LNCAP (cell line): ENCODE results near the gene ETNK2.

Source experiments
- TF ChIP-seq, protein P1 (sequence below): fragments of 450-650 bp; IDR thresholded peaks from 2 replicates; pipeline ENCODE4 v1.5.1; 2017; ENCODE audit warnings: mild to moderate bottlenecking

Gene ETNK2

DNA sequence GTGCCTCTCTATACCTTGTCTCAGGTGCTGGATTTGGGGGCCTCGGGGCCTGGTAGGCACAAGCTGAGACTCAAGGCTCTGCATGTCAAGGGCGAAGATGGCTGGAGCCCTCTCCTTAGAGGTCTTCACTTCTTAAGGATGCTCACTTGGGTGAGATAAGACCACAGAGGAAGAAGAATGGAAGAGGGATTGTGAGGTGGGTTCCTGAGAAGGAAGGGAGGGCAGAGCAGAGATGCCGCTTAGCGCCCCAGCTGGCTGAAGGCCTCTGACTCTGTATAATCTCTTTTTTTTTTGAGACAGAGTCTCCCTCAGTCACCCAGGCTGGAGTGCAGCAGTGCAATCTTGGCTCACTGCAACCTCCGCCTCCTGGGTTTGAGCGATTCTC lies 46.7 kb downstream of the ETNK2 start:
- TF ChIP-seq, protein P1, sequence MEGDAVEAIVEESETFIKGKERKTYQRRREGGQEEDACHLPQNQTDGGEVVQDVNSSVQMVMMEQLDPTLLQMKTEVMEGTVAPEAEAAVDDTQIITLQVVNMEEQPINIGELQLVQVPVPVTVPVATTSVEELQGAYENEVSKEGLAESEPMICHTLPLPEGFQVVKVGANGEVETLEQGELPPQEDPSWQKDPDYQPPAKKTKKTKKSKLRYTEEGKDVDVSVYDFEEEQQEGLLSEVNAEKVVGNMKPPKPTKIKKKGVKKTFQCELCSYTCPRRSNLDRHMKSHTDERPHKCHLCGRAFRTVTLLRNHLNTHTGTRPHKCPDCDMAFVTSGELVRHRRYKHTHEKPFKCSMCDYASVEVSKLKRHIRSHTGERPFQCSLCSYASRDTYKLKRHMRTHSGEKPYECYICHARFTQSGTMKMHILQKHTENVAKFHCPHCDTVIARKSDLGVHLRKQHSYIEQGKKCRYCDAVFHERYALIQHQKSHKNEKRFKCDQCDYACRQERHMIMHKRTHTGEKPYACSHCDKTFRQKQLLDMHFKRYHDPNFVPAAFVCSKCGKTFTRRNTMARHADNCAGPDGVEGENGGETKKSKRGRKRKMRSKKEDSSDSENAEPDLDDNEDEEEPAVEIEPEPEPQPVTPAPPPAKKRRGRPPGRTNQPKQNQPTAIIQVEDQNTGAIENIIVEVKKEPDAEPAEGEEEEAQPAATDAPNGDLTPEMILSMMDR: no peak

DNA sequence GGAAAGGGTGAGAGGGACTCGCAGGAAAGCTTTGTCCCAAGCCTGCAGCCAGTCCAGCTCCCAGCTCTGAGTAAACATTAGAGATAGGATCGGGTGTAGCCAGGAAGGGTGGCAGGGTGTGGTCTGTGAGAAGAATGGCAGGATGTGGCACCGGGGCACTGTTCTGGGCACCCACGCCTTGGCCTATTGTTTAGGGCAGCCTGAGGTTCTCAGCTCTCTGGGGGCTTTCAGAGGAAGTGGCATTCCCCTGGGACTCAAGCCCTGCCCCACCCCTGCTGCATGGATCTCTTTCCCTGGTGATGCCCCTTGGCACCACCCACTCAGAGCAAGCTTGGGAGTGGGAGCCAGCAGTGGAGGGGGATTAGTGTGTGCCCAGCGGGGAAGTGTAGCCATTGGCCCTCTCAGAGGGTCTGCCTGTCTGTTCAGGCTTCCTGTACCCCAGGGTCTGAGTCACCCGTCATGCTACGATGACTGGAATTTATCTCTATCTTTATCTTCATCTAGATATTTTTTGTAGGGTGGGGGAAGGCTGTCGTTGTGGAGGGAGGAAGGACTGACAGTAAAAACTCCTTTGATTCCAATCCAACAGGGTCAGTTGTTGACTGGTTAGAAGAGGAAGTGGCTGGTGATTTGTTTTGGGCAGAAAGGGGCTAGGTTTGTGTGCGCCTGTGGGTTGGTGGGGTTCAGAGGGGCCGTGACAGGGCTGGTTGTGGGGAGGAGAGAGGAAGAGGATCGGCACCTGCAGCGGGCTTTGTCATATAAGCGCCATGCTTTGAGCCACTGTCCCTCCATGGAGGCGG lies 47.3 kb downstream of the ETNK2 start:
- TF ChIP-seq, protein P1: no peak

DNA sequence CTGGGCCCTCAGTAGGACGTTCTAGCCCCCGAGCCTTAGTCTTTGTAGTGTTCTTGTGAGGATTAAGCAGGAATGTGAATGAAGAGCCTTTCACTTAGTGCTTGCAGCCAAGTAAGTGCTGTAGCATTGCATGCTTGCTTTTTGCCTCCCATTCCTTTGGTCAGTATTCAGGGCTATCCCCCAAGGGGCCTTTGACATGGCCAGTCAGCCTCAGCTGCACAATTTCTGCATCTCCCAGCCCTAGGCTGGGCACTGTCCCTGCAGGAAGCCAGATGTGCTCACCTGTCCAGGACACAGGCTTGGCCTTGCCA lies 48.5 kb downstream of the ETNK2 start:
- TF ChIP-seq, protein P1: no peak

DNA sequence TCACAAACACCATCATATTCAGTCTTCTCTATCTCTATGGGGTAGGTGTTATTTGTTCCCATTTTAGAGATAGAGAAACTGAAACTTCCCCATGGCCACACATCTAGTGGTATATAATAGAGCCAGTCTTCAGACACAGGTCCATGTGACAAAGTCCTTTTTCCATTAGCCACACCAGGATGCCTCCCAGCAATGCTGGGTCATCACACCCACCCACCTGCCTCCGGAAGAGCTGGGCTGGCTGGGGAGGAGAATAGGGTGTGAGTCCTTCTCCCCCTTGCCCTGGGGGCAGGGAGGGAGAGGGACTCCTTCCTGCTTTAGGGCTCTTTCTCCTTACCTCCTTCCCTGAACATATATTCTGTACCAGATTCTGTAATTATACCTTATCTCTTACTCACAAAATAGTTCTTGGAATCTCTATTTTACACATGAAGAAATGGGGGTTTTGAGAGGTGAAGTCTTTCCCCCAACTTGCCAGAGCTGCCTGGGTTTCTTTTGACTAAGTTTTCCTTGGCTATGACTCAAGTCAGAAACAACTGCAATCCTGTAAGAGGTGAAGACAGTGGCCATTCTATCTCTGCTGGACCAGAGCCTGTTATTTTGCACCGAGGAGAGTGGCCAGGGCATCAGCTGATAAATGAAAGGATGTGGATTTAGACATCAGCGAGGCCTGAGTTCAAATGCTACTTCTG lies 49.0 kb downstream of the ETNK2 start:
- TF ChIP-seq, protein P1: no peak

DNA sequence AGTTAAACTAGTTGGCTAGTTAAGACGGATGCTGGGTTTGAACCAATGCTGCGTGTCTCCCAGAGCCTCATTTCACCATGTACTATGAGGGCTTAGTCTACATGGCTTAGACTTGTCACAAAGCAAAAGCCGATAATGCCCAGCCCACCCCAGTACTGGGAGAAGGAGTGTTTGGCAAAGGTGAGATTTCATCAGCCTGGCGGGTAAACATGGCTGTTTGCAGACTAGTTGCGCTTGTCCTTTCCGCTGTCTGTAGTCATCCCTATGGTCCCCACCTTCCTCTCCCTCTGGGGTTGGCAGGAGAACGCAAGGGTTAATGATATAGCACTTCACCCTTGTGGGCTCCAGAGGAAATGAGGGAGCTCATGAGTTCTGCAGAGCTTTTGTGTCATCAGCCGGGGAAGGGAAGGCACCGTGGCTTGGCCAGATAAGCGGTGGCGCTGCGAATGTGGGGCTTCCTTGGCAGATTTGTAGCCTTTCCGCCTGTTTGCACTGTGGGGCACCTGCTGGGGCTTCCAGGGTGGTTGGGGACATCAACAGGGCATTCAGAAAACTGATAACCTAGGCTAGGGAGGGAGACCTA lies 49.7 kb downstream of the ETNK2 start:
- TF ChIP-seq, protein P1: no peak

DNA sequence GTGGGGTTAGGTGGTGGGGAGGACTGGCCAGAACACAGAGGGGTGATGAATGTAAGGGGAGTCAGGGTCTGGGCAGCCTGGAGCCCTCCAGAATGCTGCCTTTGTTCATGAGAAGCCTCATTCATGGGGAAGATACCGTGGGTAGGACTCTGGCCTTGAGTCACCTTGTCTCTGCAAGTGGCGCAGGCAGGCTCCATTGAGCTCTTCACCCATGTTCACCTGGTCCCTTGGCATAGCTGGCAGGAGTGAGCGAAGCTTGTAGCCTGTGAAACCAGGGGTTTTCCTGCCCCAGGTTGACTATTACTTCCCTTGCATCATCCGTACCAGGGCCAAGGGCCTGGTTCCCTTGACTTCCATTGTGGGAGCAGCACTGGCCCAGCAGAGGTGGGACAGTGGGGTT lies 53.2 kb downstream of the ETNK2 start:
- TF ChIP-seq, protein P1: no peak

DNA sequence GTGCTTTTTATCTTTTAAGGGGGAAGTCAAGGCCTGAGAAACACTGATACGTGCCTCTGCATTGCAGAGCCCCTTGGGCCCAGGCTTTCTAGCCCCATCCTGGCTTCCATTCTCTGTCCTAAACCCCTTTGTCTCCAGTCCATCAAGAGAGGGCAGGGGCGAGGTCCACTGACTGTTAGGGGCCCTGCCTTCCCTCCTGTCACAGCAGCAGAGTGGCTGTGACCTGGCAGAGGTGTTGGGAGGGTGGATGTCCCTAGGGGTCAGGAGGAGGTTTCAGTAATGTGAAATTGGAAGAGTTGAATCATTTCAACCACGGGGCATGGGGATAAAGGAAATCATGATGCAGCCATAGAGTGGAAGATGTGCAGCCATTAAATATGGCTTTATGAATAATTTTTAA lies 54.9 kb downstream of the ETNK2 start:
- TF ChIP-seq, protein P1: no peak
